Gastrocnemius medialis (tissue), 4 donors: ENCODE measurements around the gene PARP11. TPM values are rescaled to one million over a fixed set of nuclear protein-coding genes. Genes with fewer than 3 reads are reported as not detected.

Experiments
- ATAC-seq, 2 donors: fragments of 150-250 bp; one replicate each; pipeline ENCODE4 v1.9.1; 2016
- DNase-seq, 2 donors: peaks; one replicate each; pipeline ENCODE4 v3.0.0-alpha.2; 2019
- H3K27ac ChIP-seq, 4 donors: fragments of 200-600 bp; sonication (generic); 1 replicate in 1 of 4; 2 replicates in 3 of 4; pipeline ENCODE4 v1.5.1; 2016 to 2018; ENCODE audit warnings: mild to moderate bottlenecking in 2 of 4, moderate library complexity in 1 of 4
- H3K27me3 ChIP-seq, 3 donors: fragments of 200-600 bp; sonication (generic) in 2 of 3; 1 replicate in 1 of 3; 2 replicates in 2 of 3; pipeline versions ENCODE4 v1.5.1 to v1.6.0; 2016 to 2019; ENCODE audit warnings: mild to moderate bottlenecking in 1 of 3, moderate library complexity in 1 of 3
- H3K36me3 ChIP-seq, 2 donors: fragments of 200-600 bp; sonication (generic) in 1 of 2; one replicate each; pipeline ENCODE4 v1.5.1; 2017 to 2018
- H3K4me1 ChIP-seq, 2 donors: fragments of 200-600 bp; sonication (generic) in 1 of 2; one replicate each; pipeline ENCODE4 v1.5.1; 2016 to 2017; ENCODE audit warnings: mild to moderate bottlenecking in 2 of 2
- H3K4me3 ChIP-seq, 4 donors: fragments of 200-600 bp; sonication (generic) in 3 of 4; 1 replicate in 1 of 4; 2 replicates in 3 of 4; pipeline ENCODE4 v1.5.1; 2016 to 2019; ENCODE audit warnings: mild to moderate bottlenecking in 2 of 4
- H3K9me3 ChIP-seq, 3 donors: fragments of 200-600 bp; sonication (generic) in 2 of 3; 1 replicate in 1 of 3; 2 replicates in 2 of 3; pipeline ENCODE4 v1.5.1; 2016 to 2019
- CTCF ChIP-seq, 5 experiments: fragments of 450-650 bp in 3 of 5; fragments of 200-600 bp in 2 of 5; sonication (generic) in 2 of 5; IDR thresholded peaks in 4 of 5; conservative IDR thresholded peaks in 1 of 5; 1 replicate in 4 of 5; 2 replicates in 1 of 5; pipeline ENCODE4 v1.5.1; 2016 to 2019; ENCODE audit warnings: antibody characterized with exemption in 5 of 5, mild to moderate bottlenecking in 3 of 5, moderate library complexity in 3 of 5
- POLR2A ChIP-seq, 2 donors: fragments of 450-650 bp; IDR thresholded peaks; one replicate each; pipeline ENCODE4 v1.6.1; 2017; ENCODE audit warnings: antibody characterized with exemption in 2 of 2, mild to moderate bottlenecking in 2 of 2, moderate library complexity in 2 of 2
- in situ Hi-C, 4 donors: fragments of 200-750 bp; cut with MboI; loops; one replicate each; pipeline versions ENCODE4 v1.15.0 to v1.8.0; 2017; ENCODE audit warnings: low sequenced_read_pairs in 4 of 4
- intact Hi-C: fragments of 100-400 bp; cut with DNase I; formaldehyde crosslinking; loops from one replicate; pipeline ENCODE4 v1.15.1; 2023; ENCODE audit warnings: low total_unique reads
- total RNA-seq, 4 donors: library from RNA; depleted of rRNA; stranded (reverse); fragments of >200 nt; gene quantifications; one replicate each; pipeline versions ENCODE4 v1.1.0 to v1.2.3, GENCODE V29; 2016

PARP11 gene
- total RNA-seq, 4 donors from 2014 or later = 0.53 to 2.4 (median 1.2) TPM

- no peak for ATAC-seq
Measured at GRCh38 chr12:3809357-3810015, 63.7 kb downstream of the PARP11 start.

DNA sequence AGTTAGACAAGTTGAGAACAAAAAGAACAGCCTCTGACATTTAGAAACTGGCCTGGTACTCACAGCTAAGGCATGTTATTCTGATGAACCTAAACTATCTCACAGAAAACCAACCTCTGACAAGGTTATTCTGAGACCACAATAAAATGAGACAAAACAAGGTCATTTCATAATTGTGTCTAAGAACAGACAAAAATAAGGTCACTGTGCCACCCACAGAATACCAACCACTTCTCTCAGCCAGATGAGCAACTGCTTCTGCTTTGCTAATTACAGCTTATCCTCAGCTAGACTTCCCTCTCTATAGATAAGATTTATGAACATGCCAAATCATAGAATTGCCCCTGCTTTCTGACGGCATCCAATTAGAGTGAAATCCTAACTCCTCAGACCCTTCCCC, 68.1 kb downstream of the PARP11 start:
- no peak overlapping the region for H3K4me3 ChIP-seq
- in situ Hi-C loops = loop anchor here in 3 of 4 donors (10.0 kb wide), 1 partner anchor 510 kb away; no protein-coding TSS in a partner anchor
- no peaks in the 10 kb centered on the region for H3K36me3 ChIP-seq
- H3K27ac ChIP-seq = no peak overlapping the region
- TF ChIP-seq POLR2A (IDR thresholded peaks at IDR 0.05) = no peak
- no peak for TF ChIP-seq CTCF (IDR thresholded peaks at IDR 0.05 in 4 of 5, conservative IDR thresholded peaks at IDR 0.05 in 1 of 5)
- H3K9me3 ChIP-seq = no peaks in the 10 kb centered on the region
- intact Hi-C loops = loop anchor here (10.0 kb wide), 2 partner anchors 150 to 270 kb away; no protein-coding TSS in a partner anchor
- H3K4me1 ChIP-seq = no peaks in the 10 kb centered on the region
- ATAC-seq = no peak
- H3K27me3 ChIP-seq = no peaks in the 10 kb centered on the region
- DNase-seq = no peak

More at GRCh38 chr12:3809357-3810015, 63.7 kb downstream of the PARP11 start:
- in situ Hi-C loops = loop anchor here in 3 of 4 donors (10.0 kb wide), 1 partner anchor 515 kb away; no protein-coding TSS in a partner anchor
- TF ChIP-seq POLR2A (IDR thresholded peaks at IDR 0.05) (no peak), CTCF (IDR thresholded peaks at IDR 0.05 in 4 of 5, conservative IDR thresholded peaks at IDR 0.05 in 1 of 5) (no peak)
- Histone ChIP-seq H3K4me1 (no peaks in the 10 kb centered on the region), H3K9me3 (no peaks in the 10 kb centered on the region), H3K27ac (no peak overlapping the region), H3K4me3 (no peak overlapping the region), H3K36me3 (no peaks in the 10 kb centered on the region), H3K27me3 (no peaks in the 10 kb centered on the region)
- intact Hi-C loops = loop anchor here (10.0 kb wide), 2 partner anchors 155 to 275 kb away; no protein-coding TSS in a partner anchor
- no peak for DNase-seq

- Histone ChIP-seq H3K9me3 (no peaks in the 10 kb centered on the region), H3K36me3 (no peaks in the 10 kb centered on the region), H3K27ac (no peak overlapping the region), H3K4me3 (no peak overlapping the region), H3K27me3 (no peaks in the 10 kb centered on the region), H3K4me1 (no peaks in the 10 kb centered on the region)
- ATAC-seq = peak; percentile 73 to 86
- TF ChIP-seq POLR2A (IDR thresholded peaks at IDR 0.05) = no peak
- peak; percentile 60 to 83 (median 71) for TF ChIP-seq CTCF (IDR thresholded peaks at IDR 0.05 in 4 of 5, conservative IDR thresholded peaks at IDR 0.05 in 1 of 5)
- in situ Hi-C loops (loop anchor here (5.0 to 10.0 kb wide), 2 partner anchors 507 to 509 kb away; no protein-coding TSS in a partner anchor), intact Hi-C loops (loop anchor here (1.0 to 10.0 kb wide), 4 partner anchors 149 to 504 kb away; no protein-coding TSS in a partner anchor)
- peak; percentile 26 to 59 for DNase-seq
Measured at GRCh38 chr12:3803865-3804472, 69.2 kb downstream of the PARP11 start.

DNA sequence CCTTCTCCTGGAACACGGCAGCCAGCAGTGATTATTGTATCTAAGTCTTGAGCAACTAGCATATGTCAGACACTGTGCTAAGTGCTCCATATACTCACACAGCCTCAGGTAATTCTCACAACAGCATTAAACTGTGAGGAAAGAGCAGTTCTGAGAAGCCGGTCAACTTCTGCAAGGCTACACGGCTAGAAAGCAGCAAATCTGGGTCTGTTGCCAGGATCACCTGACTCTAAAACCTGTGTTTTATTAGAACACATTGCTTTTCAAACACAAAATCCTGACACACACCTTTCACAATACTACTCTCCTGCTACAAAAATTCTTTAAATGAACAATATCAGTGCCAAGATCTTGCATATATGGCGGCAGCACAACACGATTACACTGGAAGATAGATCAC, 70.5 kb downstream of the PARP11 start:
- ATAC-seq = no peak
- in situ Hi-C loops = loop anchor here (5.0 to 10.0 kb wide), 2 partner anchors 505 to 508 kb away; no protein-coding TSS in a partner anchor
- Histone ChIP-seq H3K27ac (no peak overlapping the region), H3K36me3 (no peaks in the 10 kb centered on the region), H3K9me3 (no peaks in the 10 kb centered on the region), H3K4me1 (no peaks in the 10 kb centered on the region), H3K4me3 (no peak overlapping the region), H3K27me3 (no peaks in the 10 kb centered on the region)
- intact Hi-C loops = loop anchor here (5.0 to 10.0 kb wide), 3 partner anchors 148 to 485 kb away; no protein-coding TSS in a partner anchor
- TF ChIP-seq POLR2A (IDR thresholded peaks at IDR 0.05) (no peak), CTCF (IDR thresholded peaks at IDR 0.05 in 4 of 5, conservative IDR thresholded peaks at IDR 0.05 in 1 of 5) (no peak)
- DNase-seq = no peak
